Testis (tissue), 2 donors: ENCODE results near the gene NDE1.

Experiments used
- CTCF ChIP-seq, 3 experiments: fragments of 450-650 bp in 2 of 3; fragments of 200-600 bp in 1 of 3; sonication (generic) in 1 of 3; IDR thresholded peaks; one replicate each; pipeline ENCODE4 v1.5.1; 2016 to 2019; ENCODE audit warnings: antibody characterized with exemption in 3 of 3, mild to moderate bottlenecking in 2 of 3, moderate library complexity in 1 of 3
- POLR2A ChIP-seq: fragments of 450-650 bp; IDR thresholded peaks from one replicate; pipeline ENCODE4 v1.6.1; 2017; ENCODE audit warnings: antibody characterized with exemption, mild to moderate bottlenecking, moderate library complexity

GRCh38 chr16:15650698-15651171 lies 690 bp downstream of the NDE1 start:
- TF ChIP-seq CTCF (IDR thresholded peaks at IDR 0.05) (no peak), POLR2A (no peak)
